T1000 (cell line): ENCODE results near the gene CREBZF.
A peak's percentile ranks its signal among the peaks of the same experiment; 100 is the strongest.

Experiments
- DNase-seq: peaks from one replicate; lab custom pipeline; 2025; ENCODE audit warnings: mixed read lengths; lab: John Stamatoyannopoulos, UW

CREBZF gene

DNA sequence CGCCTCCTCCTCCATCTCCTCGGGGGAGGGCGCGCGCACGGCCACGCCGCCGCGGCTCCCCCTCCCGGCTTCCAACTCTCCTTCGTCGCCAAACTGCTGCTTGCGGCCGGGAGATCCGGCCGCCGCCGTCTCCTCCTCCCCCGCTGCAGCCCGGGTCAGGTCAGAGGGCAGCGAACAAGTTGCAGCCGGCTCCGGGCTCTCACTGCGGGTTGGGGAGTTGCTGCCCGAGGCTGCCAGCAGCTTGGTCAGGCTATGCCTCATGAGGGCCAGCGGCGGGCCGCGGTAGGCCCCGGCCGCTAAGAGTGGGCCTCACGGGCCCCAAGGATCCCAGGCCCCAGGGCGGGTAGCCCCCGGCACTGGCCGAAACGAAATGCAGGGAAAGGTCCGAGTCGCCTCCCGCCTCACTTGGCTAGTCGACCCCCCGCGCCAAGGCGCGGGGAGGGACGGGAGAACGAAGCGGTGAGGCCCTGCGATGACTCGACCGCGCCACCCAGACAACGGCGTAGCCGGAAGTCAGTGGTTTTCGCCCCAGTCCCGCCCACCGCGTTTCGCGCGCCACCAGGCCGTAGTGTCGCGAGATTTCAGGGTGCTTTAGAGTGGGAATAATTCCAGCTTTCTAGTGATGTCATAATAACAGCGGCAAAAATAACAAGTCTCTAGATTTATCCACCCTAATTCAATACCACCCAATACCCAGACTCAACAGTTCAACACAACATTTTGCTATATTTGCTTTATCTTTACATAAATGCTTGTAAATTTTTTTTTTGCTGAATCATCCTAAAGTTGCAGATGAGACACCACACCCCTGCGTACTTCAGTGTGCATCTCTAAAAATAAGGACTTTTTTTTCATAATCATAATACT, at the start of gene CREBZF:
Gene CREBZF (minus strand): TSS at position 515 of the 867 bp plus-strand sequence. CDS start 254 bp downstream, at position 261.
- DNase-seq, result peak; percentile 81

DNA sequence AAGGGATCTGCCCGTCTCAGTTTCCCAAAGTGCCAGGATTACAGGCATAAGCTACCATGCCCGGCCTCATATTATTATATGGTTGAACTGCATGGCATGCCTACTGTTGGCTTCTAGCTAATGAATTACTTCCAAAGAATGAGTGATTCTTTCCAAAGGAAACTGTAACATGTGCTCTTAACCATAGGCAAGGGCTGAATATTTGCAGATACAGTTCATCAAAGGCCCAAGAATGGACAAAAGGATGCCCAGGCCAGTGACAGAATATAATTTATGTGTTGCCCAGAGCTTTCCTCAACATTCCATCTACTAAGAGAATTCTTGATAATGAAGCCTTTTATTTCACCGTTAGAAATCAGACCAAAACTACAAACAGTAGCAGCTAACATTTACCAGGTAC, 48.0 kb upstream of the CREBZF start:
- no peak for DNase-seq

- DNase-seq, result no peak
Observed at GRCh38 chr11:85710917-85711316, 46.0 kb upstream of the CREBZF start.

- no peak for DNase-seq
Observed at GRCh38 chr11:85709941-85710702, 45.2 kb upstream of the CREBZF start.

GRCh38 chr11:85705800-85706199, 40.9 kb upstream of the CREBZF start:
- no peak for DNase-seq

- DNase-seq, result no peak
Observed at GRCh38 chr11:85704967-85705366, 40.0 kb upstream of the CREBZF start.

GRCh38 chr11:85699957-85700741, 35.2 kb upstream of the CREBZF start:
- DNase-seq, result no peak

- no peak for DNase-seq
Observed at GRCh38 chr11:85698195-85698594, 33.3 kb upstream of the CREBZF start.

DNA sequence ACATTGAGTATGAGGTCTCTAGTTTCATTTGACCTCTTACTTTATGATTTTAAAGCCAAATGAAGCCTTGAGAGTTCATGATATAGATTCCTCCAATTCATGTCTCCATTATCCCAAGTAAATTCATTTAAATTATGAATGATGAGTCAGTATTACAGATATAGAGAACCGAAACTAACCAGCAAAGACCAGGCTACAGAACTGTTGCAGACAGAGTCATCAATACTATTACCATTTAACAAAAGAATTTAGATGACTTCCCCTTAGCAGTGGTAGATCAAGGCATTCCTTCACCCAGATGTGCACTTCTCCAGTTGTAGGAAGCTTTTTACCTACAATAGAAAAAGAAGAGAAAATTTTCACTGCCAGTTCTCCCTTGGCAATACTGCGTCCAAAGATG, 32.8 kb upstream of the CREBZF start:
- no peak for DNase-seq

GRCh38 chr11:85695546-85695945, 30.6 kb upstream of the CREBZF start:
- no peak for DNase-seq

GRCh38 chr11:85694385-85694980, 29.6 kb upstream of the CREBZF start:
- no peak for DNase-seq

DNA sequence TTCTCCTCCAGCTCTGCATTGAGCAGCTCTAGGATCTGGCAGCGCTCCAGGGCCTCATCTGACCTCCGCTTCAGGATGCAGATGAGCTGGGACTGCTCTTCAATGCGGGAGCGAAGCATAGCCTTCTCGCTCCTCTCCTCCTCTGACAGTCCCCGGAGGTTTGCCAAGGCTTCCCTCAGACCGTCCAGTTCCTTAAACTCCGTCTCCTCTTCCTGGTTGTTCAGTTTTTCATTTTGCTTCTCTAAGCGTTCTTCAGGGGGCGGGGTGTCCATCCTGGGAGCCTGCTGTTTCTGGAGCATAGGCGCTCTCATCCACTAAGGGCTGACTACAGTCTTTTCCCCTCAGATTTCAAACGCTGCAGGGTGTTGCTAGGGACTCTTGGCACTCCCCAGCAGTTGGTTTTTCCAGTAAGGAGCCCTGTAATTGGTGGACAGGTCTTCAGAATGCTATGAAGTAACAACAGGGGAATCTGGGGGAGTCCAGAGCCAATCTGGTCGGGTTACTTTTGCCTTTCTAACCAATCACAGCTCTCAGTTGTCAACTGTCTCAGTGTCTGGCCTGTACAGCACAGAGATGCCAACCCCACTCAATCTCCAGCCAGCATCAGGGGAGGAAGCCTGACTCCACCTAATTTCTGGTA, 21.0 kb upstream of the CREBZF start, which contains the start of gene CCDC89:
Gene CCDC89 (minus strand): TSS at position 376 of the 640 bp plus-strand sequence. CDS start 65 bp downstream, at position 311.
- peak; percentile 65 for DNase-seq

DNA sequence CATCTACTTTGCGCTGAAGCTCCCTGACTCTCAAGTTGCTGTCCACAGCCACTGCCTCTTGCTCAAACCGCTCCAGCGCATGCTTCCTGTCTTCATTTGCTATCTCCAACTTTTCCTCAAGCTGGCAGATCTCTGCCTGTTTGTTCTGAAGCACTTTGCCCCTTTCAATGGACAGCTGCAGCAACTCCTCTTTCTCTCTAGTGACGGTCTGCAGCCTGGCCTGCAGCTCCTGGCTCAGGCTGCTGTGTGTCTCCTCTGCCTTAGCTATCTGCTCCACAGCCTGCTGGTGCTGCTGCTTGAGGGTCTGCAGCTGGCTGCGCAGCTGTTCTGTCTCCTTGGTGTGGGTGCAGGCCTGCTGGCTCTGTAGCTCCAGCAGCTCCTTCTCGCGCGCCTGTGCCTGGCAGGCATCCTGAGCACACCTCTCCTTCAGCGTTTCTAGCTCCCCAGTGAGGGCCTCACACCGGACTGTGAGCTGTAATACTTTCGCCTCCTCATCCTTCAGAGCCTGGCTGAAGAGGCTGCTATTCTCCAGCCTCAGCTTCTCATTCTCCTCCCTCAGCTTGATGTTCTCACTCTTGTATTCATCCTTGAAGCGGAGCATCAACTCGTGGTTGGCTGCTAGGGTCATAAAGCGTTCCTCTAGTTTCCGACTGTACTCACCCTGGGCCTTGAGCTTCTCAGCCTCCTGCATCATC, 20.3 kb upstream of the CREBZF start:
- no peak for DNase-seq

- DNase-seq, result peak; percentile 25
Observed at GRCh38 chr11:85682330-85683305, 17.7 kb upstream of the CREBZF start.

GRCh38 chr11:85680897-85681296, 16.0 kb upstream of the CREBZF start:
- no peak for DNase-seq

GRCh38 chr11:85679576-85679975, 14.6 kb upstream of the CREBZF start:
- DNase-seq, result no peak

GRCh38 chr11:85673393-85673792, 8.5 kb upstream of the CREBZF start:
- no peak for DNase-seq

DNA sequence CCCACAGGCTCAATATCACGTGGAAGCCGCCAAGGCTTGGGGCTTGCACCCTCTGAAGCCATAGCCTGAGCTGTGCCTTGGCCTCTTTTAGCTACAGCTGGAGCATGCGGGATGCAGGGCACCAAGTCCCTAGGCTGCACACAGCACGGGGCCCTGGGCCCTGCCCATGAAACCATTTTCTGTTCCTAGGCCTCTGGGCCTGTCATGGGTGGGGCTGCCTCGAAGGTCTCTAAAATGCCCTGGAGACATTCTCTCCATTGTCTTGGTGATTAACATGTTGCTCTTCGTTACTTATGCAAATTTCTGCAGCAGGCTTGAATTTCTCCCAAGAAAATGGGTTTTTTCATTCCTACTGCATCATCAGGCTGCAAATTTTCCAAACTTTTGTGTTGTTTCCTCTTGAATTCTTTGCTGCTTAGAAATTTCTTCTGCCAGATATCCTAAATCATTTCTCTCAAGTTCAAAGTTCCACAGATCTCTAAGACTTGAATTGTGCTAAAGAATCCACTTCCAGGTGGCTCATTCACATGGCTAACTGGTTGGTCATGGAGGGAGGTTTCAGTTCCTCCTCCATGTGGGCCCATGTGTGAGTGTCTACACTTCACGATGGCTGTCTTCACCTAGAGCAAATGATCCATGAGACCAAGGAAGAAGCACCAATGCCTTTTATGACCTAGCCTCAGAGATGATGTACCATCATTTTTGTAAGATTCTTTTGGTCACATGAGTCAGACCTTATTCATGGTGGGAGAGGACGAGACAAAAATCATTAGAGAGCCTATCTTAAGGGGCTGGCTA, 7.4 kb upstream of the CREBZF start:
- DNase-seq, result no peak
